HepG2 (cell line): Measurements from ENCODE around the gene LSM12. TPM values are rescaled to one million over a fixed set of nuclear protein-coding genes. Genes with fewer than 3 reads are reported as not detected.

Source experiments
- AGO1 ChIP-seq: fragments of 200-400 bp; formaldehyde crosslinking; IDR thresholded peaks from 2 replicates; pipeline ENCODE4 v1.6.1; 2017; ENCODE audit warnings: mild to moderate bottlenecking, low read depth, low read length, moderate library complexity; ENCODE audit not compliant: poor library complexity, severe bottlenecking
- BHLHE40 ChIP-seq: IDR thresholded peaks from 2 replicates; pipeline ENCODE4 v1.6.1; 2011; ENCODE audit warnings: low read length, improper control_type of control experiment
- CEBPG ChIP-seq: IDR thresholded peaks from 2 replicates; pipeline ENCODE4 v1.6.1; 2016
- CHD4 ChIP-seq: fragments of 200-600 bp; sonication (generic); IDR thresholded peaks from 2 replicates; pipeline ENCODE4 v1.7.0; 2017; ENCODE audit warnings: mild to moderate bottlenecking, low read length, borderline replicate concordance
- DR1 ChIP-seq: sonication (generic); formaldehyde crosslinking; IDR thresholded peaks from 2 replicates; pipeline ENCODE4 v1.8.0; 2021; ENCODE audit warnings: mild to moderate bottlenecking, missing genetic modification reagents, inconsistent platforms
- FOSL2 ChIP-seq: sonication (generic); formaldehyde crosslinking; IDR thresholded peaks from 2 replicates; pipeline ENCODE4 v1.4.0; 2020; ENCODE audit warnings: missing genetic modification reagents
- KMT2B ChIP-seq: IDR thresholded peaks from 2 replicates; pipeline ENCODE4 v1.6.1; 2016; ENCODE audit warnings: missing genetic modification reagents, missing compliant biosample characterization
- MIXL1 ChIP-seq: IDR thresholded peaks from 2 replicates; pipeline ENCODE4 v1.6.1; 2016
- NONO ChIP-seq, 2 experiments: fragments of 450-650 bp in 1 of 2; sonication (generic) in 1 of 2; formaldehyde crosslinking in 1 of 2; IDR thresholded peaks in 1 of 2; conservative IDR thresholded peaks in 1 of 2; 2 replicates each; pipeline versions ENCODE4 v1.6.1 to v1.8.0; 2017 to 2022; ENCODE audit warnings: mild to moderate bottlenecking in 1 of 2, missing genetic modification reagents in 1 of 2, moderate library complexity in 1 of 2
- NR1H2 ChIP-seq: sonication (generic); formaldehyde crosslinking; IDR thresholded peaks from 2 replicates; pipeline ENCODE4 v1.8.1; 2022; ENCODE audit warnings: low read depth, missing genetic modification reagents, borderline replicate concordance
- SP4 ChIP-seq: sonication (generic); formaldehyde crosslinking; IDR thresholded peaks from 2 replicates; pipeline ENCODE4 v1.8.1; 2023; ENCODE audit warnings: mild to moderate bottlenecking, missing genetic modification reagents
- ZBTB7A ChIP-seq: sonication (generic); formaldehyde crosslinking; IDR thresholded peaks from 2 replicates; pipeline ENCODE4 v1.8.0; 2022; ENCODE audit warnings: mild to moderate bottlenecking, missing genetic modification reagents
- ZC3H4 ChIP-seq: sonication (generic); formaldehyde crosslinking; IDR thresholded peaks from 2 replicates; pipeline ENCODE4 v1.4.0; 2020; ENCODE audit warnings: missing genetic modification reagents, borderline replicate concordance
- ZNF274 ChIP-seq: sonication (generic); formaldehyde crosslinking; IDR thresholded peaks from 2 replicates; pipeline ENCODE4 v1.5.1; 2020; ENCODE audit warnings: mild to moderate bottlenecking, missing genetic modification reagents
- ZNF468 ChIP-seq: sonication (generic); formaldehyde crosslinking; IDR thresholded peaks from 2 replicates; pipeline ENCODE4 v1.8.0; 2022; ENCODE audit warnings: mild to moderate bottlenecking, moderate library complexity, missing genetic modification reagents
- ZNF543 ChIP-seq: sonication (generic); formaldehyde crosslinking; IDR thresholded peaks from 2 replicates; pipeline ENCODE4 v1.4.0; 2020; ENCODE audit warnings: mild to moderate bottlenecking, missing genetic modification reagents
- ZNF570 ChIP-seq: sonication (generic); formaldehyde crosslinking; IDR thresholded peaks from 2 replicates; pipeline ENCODE4 v1.4.0; 2020; ENCODE audit warnings: mild to moderate bottlenecking, missing genetic modification reagents, borderline replicate concordance
- ZNF674 ChIP-seq: sonication (generic); formaldehyde crosslinking; IDR thresholded peaks from 2 replicates; pipeline ENCODE4 v1.5.0; 2020; ENCODE audit warnings: low read depth, mild to moderate bottlenecking, missing genetic modification reagents
- ZNF879 ChIP-seq: sonication (generic); formaldehyde crosslinking; IDR thresholded peaks from 2 replicates; pipeline ENCODE4 v1.8.1; 2023; ENCODE audit warnings: missing genetic modification reagents
- ZSCAN25 ChIP-seq: sonication (generic); formaldehyde crosslinking; IDR thresholded peaks from 2 replicates; pipeline ENCODE4 v1.8.0; 2022; ENCODE audit warnings: mild to moderate bottlenecking, missing genetic modification reagents
- polyA plus RNA-seq, 8 experiments: library from polyadenylated mRNA; depleted of rRNA in 3 of 8; stranded (reverse) in 7 of 8; unstranded in 1 of 8; fragments of >200 nt; fragmentation: Illumina TruSeq in 4 of 8; extraction: Trizol in 4 of 8; gene quantifications; 2 replicates each; pipeline versions ENCODE4 v1.2.1 to v1.2.3, GENCODE V29; 2011 to 2016; ENCODE audit warnings: low read depth in 4 of 8, missing spikeins in 1 of 8, mixed read lengths in 1 of 8; ENCODE audit not compliant: insufficient read depth in 1 of 8
- total RNA-seq, 5 experiments: library from RNA; depleted of rRNA; stranded (reverse); fragments of >200 nt; fragmentation: Illumina TruSeq; extraction: Trizol; gene quantifications; 2 replicates each; pipeline ENCODE4 v1.2.3, GENCODE V29; 2016; ENCODE audit warnings: low read depth in 1 of 5
- TF ChIP-seq, protein P1 (sequence below): sonication (generic); formaldehyde crosslinking; IDR thresholded peaks from 2 replicates; pipeline ENCODE4 v1.4.0; 2020; ENCODE audit warnings: missing genetic modification reagents, borderline replicate concordance
- TF ChIP-seq, protein P2 (sequence below): IDR thresholded peaks from 2 replicates; pipeline ENCODE4 v1.6.1; 2016; ENCODE audit warnings: low read depth, borderline replicate concordance
- TF ChIP-seq, protein P3 (sequence below): sonication (generic); formaldehyde crosslinking; IDR thresholded peaks from 2 replicates; pipeline ENCODE4 v1.8.0; 2023; ENCODE audit warnings: mild to moderate bottlenecking, missing genetic modification reagents
- TF ChIP-seq, protein P4 (sequence below): sonication (generic); formaldehyde crosslinking; IDR thresholded peaks from 2 replicates; pipeline ENCODE4 v1.4.0; 2020; ENCODE audit warnings: missing genetic modification reagents, low read depth, mild to moderate bottlenecking, borderline replicate concordance

The LSM12 gene
- total and polyA plus RNA-seq, 2 of the 13 experiments (the other 11 are each of a cell fraction or from before 2014, with no cell fraction given), result 52.8 to 55.7 TPM

DNA sequence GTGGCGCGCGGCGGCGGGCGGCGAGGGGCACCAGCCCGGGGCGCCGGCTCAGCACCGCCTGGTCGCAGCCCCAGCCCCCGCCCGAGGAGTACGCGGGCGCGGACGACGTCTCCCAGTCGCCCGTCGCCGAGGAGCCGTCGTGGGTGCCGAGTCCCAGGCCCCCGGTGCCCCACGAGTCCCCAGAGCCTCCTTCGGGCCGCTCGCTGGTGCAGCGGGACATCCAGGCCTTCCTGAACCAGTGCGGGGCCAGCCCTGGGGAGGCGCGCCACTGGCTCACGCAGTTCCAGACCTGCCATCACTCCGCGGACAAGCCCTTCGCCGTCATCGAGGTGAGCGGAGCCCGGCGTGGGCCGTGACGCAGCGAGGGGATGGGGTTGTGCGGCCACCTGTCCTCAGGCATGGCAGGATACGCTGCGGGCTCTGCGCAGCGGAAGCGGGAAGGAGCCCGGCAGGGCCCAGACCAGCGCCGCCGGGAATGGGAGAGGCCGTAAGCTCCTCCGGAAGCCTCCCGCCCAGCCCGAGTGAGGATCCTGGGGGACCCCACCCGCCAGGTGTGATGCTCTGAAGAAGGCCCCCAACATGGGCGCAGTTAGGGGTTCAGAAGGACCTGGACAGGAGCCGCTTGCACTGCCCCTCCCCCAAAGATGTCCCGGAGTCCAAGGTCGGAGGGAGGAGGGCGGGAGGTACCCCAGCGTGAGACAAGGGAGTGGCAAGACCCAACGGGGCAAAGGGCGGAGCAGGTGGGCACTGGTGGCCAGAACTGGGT is 61.5 kb downstream of the LSM12 start (continued):
- TF ChIP-seq ZC3H4 (CRISPR knock-in tag) (peak; percentile 79; the same call in 1 of the 2 replicates), ZNF570 (CRISPR knock-in tag) (no peak), NR1H2 (CRISPR knock-in tag) (0 out of 2 replicates have a peak, but pooled peaks have one; percentile 3), ZBTB7A (CRISPR knock-in tag) (peak; percentile 39; the same call in 1 of the 2 replicates), CHD4 (no peak), CEBPG (CRISPR knock-in tag) (no peak), KMT2B (CRISPR knock-in tag) (no peak), AGO1 (peak; percentile 95), BHLHE40 (peak; percentile 27; the same call in 1 of the 2 replicates), SP4 (CRISPR knock-in tag) (peak; percentile 35; the same call in 1 of the 2 replicates), NONO (IDR thresholded peaks at IDR 0.05) (no peak), NONO (CRISPR knock-in tag; conservative IDR thresholded peaks at IDR 0.05) (peak; percentile 17; the same call in 1 of the 2 replicates), ZNF468 (peak; percentile 84; the same call in 1 of the 2 replicates), ZSCAN25 (CRISPR knock-in tag) (peak; percentile 67; the same call in 1 of the 2 replicates), ZNF674 (CRISPR knock-in tag) (no peak), ZNF879 (CRISPR knock-in tag) (no peak), ZNF274 (CRISPR knock-in tag) (peak; percentile 8; the same call in 1 of the 2 replicates), FOSL2 (CRISPR knock-in tag) (0 out of 2 replicates have a peak, but pooled peaks have one; percentile 21), DR1 (CRISPR knock-in tag) (no peak), ZNF543 (CRISPR knock-in tag) (no peak; the same call in 1 of the 2 replicates), MIXL1 (CRISPR knock-in tag) (peak; percentile 44; the same call in 1 of the 2 replicates)
- TF ChIP-seq, protein P1, sequence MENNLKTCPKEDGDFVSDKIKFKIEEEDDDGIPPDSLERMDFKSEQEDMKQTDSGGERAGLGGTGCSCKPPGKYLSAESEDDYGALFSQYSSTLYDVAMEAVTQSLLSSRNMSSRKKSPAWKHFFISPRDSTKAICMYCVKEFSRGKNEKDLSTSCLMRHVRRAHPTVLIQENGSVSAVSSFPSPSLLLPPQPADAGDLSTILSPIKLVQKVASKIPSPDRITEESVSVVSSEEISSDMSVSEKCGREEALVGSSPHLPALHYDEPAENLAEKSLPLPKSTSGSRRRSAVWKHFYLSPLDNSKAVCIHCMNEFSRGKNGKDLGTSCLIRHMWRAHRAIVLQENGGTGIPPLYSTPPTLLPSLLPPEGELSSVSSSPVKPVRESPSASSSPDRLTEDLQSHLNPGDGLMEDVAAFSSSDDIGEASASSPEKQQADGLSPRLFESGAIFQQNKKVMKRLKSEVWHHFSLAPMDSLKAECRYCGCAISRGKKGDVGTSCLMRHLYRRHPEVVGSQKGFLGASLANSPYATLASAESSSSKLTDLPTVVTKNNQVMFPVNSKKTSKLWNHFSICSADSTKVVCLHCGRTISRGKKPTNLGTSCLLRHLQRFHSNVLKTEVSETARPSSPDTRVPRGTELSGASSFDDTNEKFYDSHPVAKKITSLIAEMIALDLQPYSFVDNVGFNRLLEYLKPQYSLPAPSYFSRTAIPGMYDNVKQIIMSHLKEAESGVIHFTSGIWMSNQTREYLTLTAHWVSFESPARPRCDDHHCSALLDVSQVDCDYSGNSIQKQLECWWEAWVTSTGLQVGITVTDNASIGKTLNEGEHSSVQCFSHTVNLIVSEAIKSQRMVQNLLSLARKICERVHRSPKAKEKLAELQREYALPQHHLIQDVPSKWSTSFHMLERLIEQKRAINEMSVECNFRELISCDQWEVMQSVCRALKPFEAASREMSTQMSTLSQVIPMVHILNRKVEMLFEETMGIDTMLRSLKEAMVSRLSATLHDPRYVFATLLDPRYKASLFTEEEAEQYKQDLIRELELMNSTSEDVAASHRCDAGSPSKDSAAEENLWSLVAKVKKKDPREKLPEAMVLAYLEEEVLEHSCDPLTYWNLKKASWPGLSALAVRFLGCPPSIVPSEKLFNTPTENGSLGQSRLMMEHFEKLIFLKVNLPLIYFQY (CRISPR knock-in tag), result no peak
- TF ChIP-seq, protein P2, sequence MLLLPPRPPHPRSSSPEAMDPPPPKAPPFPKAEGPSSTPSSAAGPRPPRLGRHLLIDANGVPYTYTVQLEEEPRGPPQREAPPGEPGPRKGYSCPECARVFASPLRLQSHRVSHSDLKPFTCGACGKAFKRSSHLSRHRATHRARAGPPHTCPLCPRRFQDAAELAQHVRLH, result 0 out of 2 replicates have a peak, but pooled peaks have one; percentile 20
- TF ChIP-seq, protein P3, sequence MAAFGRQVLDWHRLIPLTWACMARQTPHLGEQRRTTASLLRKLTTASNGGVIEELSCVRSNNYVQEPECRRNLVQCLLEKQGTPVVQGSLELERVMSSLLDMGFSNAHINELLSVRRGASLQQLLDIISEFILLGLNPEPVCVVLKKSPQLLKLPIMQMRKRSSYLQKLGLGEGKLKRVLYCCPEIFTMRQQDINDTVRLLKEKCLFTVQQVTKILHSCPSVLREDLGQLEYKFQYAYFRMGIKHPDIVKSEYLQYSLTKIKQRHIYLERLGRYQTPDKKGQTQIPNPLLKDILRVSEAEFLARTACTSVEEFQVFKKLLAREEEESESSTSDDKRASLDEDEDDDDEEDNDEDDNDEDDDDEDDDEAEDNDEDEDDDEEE (CRISPR knock-in tag), result peak; percentile 85
- TF ChIP-seq, protein P4, sequence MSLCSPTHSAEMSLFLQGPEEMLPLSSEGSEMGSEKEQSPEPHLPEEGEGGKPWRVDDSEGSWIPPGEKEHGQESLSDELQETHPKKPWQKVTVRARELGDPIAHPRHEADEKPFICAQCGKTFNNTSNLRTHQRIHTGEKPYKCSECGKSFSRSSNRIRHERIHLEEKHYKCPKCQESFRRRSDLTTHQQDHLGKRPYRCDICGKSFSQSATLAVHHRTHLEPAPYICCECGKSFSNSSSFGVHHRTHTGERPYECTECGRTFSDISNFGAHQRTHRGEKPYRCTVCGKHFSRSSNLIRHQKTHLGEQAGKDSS, result peak; percentile 19; the same call in 1 of the 2 replicates
